C4-2B (cell line): ENCODE results near the gene SLMAP.

Source experiments
- ZFX ChIP-seq: fragments of 450-650 bp; IDR thresholded peaks from 2 replicates; pipeline ENCODE4 v1.6.1; 2017
- TF ChIP-seq, protein P1 (sequence below): fragments of 450-650 bp; conservative IDR thresholded peaks from 2 replicates; pipeline ENCODE4 v1.5.1; 2017; ENCODE audit warnings: mild to moderate bottlenecking

DNA sequence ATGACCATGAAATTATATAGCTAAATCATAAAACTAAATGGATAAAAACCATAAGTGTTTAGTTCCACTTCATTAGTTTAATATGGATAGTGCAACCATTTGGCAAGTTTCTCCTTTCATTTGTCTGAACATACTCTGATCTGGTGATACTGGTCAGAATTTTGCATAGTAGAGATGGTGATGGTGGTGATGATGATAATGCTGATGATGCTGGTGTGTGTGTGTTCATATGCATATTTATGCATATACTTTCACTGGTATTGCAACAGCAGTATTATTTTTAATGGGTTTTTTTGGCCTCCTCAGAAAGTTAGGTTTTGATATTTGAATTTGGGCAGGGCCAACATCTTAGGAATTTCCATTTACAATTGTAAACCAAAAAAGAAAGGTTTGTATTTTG is 76.4 kb downstream of the SLMAP start:
- TF ChIP-seq, protein P1, sequence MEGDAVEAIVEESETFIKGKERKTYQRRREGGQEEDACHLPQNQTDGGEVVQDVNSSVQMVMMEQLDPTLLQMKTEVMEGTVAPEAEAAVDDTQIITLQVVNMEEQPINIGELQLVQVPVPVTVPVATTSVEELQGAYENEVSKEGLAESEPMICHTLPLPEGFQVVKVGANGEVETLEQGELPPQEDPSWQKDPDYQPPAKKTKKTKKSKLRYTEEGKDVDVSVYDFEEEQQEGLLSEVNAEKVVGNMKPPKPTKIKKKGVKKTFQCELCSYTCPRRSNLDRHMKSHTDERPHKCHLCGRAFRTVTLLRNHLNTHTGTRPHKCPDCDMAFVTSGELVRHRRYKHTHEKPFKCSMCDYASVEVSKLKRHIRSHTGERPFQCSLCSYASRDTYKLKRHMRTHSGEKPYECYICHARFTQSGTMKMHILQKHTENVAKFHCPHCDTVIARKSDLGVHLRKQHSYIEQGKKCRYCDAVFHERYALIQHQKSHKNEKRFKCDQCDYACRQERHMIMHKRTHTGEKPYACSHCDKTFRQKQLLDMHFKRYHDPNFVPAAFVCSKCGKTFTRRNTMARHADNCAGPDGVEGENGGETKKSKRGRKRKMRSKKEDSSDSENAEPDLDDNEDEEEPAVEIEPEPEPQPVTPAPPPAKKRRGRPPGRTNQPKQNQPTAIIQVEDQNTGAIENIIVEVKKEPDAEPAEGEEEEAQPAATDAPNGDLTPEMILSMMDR: no peak
- TF ChIP-seq ZFX: no peak
